Loucy (cell line): Measurements from ENCODE around the gene NKG7.

Experiments
- H2AFZ ChIP-seq: fragments of 200-600 bp; sonication (generic); 2 replicates; pipeline ENCODE4 v1.6.0; 2016; ENCODE audit warnings: antibody characterized with exemption, mild to moderate bottlenecking, low read length, moderate library complexity
- H3F3A ChIP-seq: fragments of 200-600 bp; 2 replicates; pipeline ENCODE4 v1.6.0; 2016; ENCODE audit warnings: antibody characterized with exemption, low read depth, mild to moderate bottlenecking
- H3K27me3 ChIP-seq: fragments of 200-600 bp; sonication (generic); 2 replicates; pipeline ENCODE4 v1.6.1; 2014; ENCODE audit warnings: low read length, mild to moderate bottlenecking; ENCODE audit not compliant: insufficient read depth, poor library complexity, severe bottlenecking
- H3K36me3 ChIP-seq: fragments of 200-600 bp; sonication (generic); 2 replicates; pipeline ENCODE4 v1.6.1; 2016; ENCODE audit warnings: low read length; ENCODE audit not compliant: insufficient read depth
- H3K4me1 ChIP-seq: fragments of 200-600 bp; sonication (generic); 2 replicates; pipeline ENCODE4 v1.5.1; 2014; ENCODE audit warnings: low read length, mild to moderate bottlenecking; ENCODE audit not compliant: insufficient read depth, poor library complexity, severe bottlenecking
- H3K4me2 ChIP-seq: fragments of 200-600 bp; sonication (generic); 2 replicates; pipeline ENCODE4 v1.6.0; 2014; ENCODE audit warnings: antibody characterized with exemption, low read length, low read depth, mild to moderate bottlenecking; ENCODE audit not compliant: poor library complexity, severe bottlenecking
- H3K4me3 ChIP-seq: fragments of 200-600 bp; sonication (generic); 2 replicates; pipeline ENCODE4 v1.5.1; 2014; ENCODE audit warnings: low read length, mild to moderate bottlenecking, mixed read lengths; ENCODE audit not compliant: poor library complexity, severe bottlenecking
- H3K79me2 ChIP-seq: fragments of 200-600 bp; sonication (generic); 2 replicates; pipeline ENCODE4 v1.6.1; 2014; ENCODE audit warnings: low read length; ENCODE audit not compliant: insufficient read depth
- H3K9ac ChIP-seq: fragments of 200-600 bp; sonication (generic); 2 replicates; pipeline ENCODE4 v1.6.0; 2014; ENCODE audit warnings: mild to moderate bottlenecking, low read depth, low read length, moderate library complexity; ENCODE audit not compliant: poor library complexity, severe bottlenecking
- H3K9me2 ChIP-seq: fragments of 200-600 bp; sonication (generic); replicated peaks from 2 replicates; pipeline ENCODE4 v1.6.1; 2016; ENCODE audit warnings: low read depth, low read length, mixed read lengths
- H3K9me3 ChIP-seq: fragments of 200-600 bp; sonication (generic); 2 replicates; pipeline ENCODE4 v1.6.1; 2014; ENCODE audit warnings: mild to moderate bottlenecking, antibody characterized with exemption, low read length, low read depth; ENCODE audit not compliant: insufficient read depth
- H4K20me1 ChIP-seq: fragments of 200-600 bp; sonication (generic); 2 replicates; pipeline ENCODE4 v1.6.0; 2014; ENCODE audit warnings: antibody characterized with exemption, low read length, mild to moderate bottlenecking; ENCODE audit not compliant: insufficient read depth, poor library complexity, severe bottlenecking
- CTCF ChIP-seq: fragments of 200-600 bp; sonication (generic); conservative IDR thresholded peaks from 2 replicates; pipeline ENCODE4 v1.5.1; 2014; ENCODE audit warnings: mild to moderate bottlenecking, antibody characterized with exemption, low read length
- EZH2phosphoT487 ChIP-seq: fragments of 200-600 bp; IDR thresholded peaks from 2 replicates; pipeline ENCODE4 v1.6.1; 2018; ENCODE audit warnings: antibody characterized with exemption, mild to moderate bottlenecking, moderate library complexity, borderline replicate concordance

Gene NKG7

GRCh38 chr19:51326216-51327065 lies 46.0 kb downstream of the NKG7 start:
- Histone ChIP-seq H2AFZ (no peak overlapping the region), H3K79me2 (no peaks in the 10 kb centered on the region), H3K36me3 (no peaks in the 10 kb centered on the region), H3K4me2 (no peak overlapping the region), H3K4me3 (no peak overlapping the region), H3K9ac (no peak overlapping the region), H3K27me3 (no peaks in the 10 kb centered on the region), H4K20me1 (no peaks in the 10 kb centered on the region), H3K9me2 (no peaks in the 10 kb centered on the region), H3K9me3 (no peaks in the 10 kb centered on the region), H3K4me1 (no peaks in the 10 kb centered on the region), H3F3A (no peaks in the 10 kb centered on the region)
- TF ChIP-seq EZH2phosphoT487 (no peak), CTCF (no peak)

- Histone ChIP-seq H3K4me2 (no peak overlapping the region), H2AFZ (no peak overlapping the region), H4K20me1 (no peaks in the 10 kb centered on the region), H3K9me2 (no peaks in the 10 kb centered on the region), H3K27me3 (no peaks in the 10 kb centered on the region), H3K9me3 (no peaks in the 10 kb centered on the region), H3K9ac (no peak overlapping the region), H3K79me2 (no peaks in the 10 kb centered on the region), H3K36me3 (no peaks in the 10 kb centered on the region), H3K4me3 (no peak overlapping the region), H3K4me1 (no peaks in the 10 kb centered on the region), H3F3A (no peaks in the 10 kb centered on the region)
- TF ChIP-seq CTCF (no peak), EZH2phosphoT487 (no peak)
Observed at GRCh38 chr19:51325161-51325976, 47.1 kb downstream of the NKG7 start.

GRCh38 chr19:51324167-51324481 lies 48.3 kb downstream of the NKG7 start:
- H3K79me2 ChIP-seq: no peaks in the 10 kb centered on the region
- TF ChIP-seq CTCF: no peak
- TF ChIP-seq EZH2phosphoT487: no peak
- H4K20me1 ChIP-seq: no peaks in the 10 kb centered on the region
- no peak overlapping the region for H3K4me3 ChIP-seq
- no peaks in the 10 kb centered on the region for H3K4me1 ChIP-seq
- H3K9ac ChIP-seq: no peak overlapping the region
- no peaks in the 10 kb centered on the region for H3K36me3 ChIP-seq
- H2AFZ ChIP-seq: no peak overlapping the region
- no peaks in the 10 kb centered on the region for H3K9me3 ChIP-seq
- H3K9me2 ChIP-seq: no peaks in the 10 kb centered on the region
- no peaks in the 10 kb centered on the region for H3F3A ChIP-seq
- no peak overlapping the region for H3K4me2 ChIP-seq
- H3K27me3 ChIP-seq: no peaks in the 10 kb centered on the region
